Stimulated activated CD4-positive, alpha-beta T cell treated with anti-CD3 and anti-CD28 coated beads, Interleukin-4, amount 100 ng/mL, for 48 hours (primary cell): Measurements from ENCODE around the gene FAM53B.
A peak's percentile ranks its signal among the peaks of the same experiment; 100 is the strongest.

Experiments
- DNase-seq, 2 donors: peaks; one replicate each; pipeline ENCODE4 v3.0.0-alpha.2; 2020; ENCODE audit warnings: low read depth in 2 of 2

FAM53B gene

GRCh38 chr10:124709861-124710260 is 34.3 kb downstream of the FAM53B start:
- no peak for DNase-seq

GRCh38 chr10:124708922-124709520 is 35.2 kb downstream of the FAM53B start:
- DNase-seq: no peak

- no peak for DNase-seq
Measured at GRCh38 chr10:124708246-124708779, 35.9 kb downstream of the FAM53B start.

- no peak for DNase-seq
Measured at GRCh38 chr10:124707551-124707950, 36.6 kb downstream of the FAM53B start.

- no peak for DNase-seq
Measured at GRCh38 chr10:124707144-124707467, 37.1 kb downstream of the FAM53B start.

- DNase-seq: no peak
Measured at GRCh38 chr10:124706462-124707143, 37.6 kb downstream of the FAM53B start.

- DNase-seq: no peak
Measured at GRCh38 chr10:124705817-124706461, 38.2 kb downstream of the FAM53B start.

GRCh38 chr10:124705381-124705740 is 38.8 kb downstream of the FAM53B start:
- no peak for DNase-seq

- no peak for DNase-seq
Measured at GRCh38 chr10:124704428-124705380, 39.5 kb downstream of the FAM53B start.

GRCh38 chr10:124703778-124704427 is 40.3 kb downstream of the FAM53B start:
- DNase-seq: no peak

GRCh38 chr10:124703372-124703771 is 40.8 kb downstream of the FAM53B start:
- DNase-seq: no peak

GRCh38 chr10:124701881-124702656 is 42.1 kb downstream of the FAM53B start:
- peak in 1 of 2 donors; percentile 44 for DNase-seq

- DNase-seq: no peak
Measured at GRCh38 chr10:124701435-124701834, 42.7 kb downstream of the FAM53B start.

- DNase-seq: no peak
Measured at GRCh38 chr10:124701038-124701365, 43.2 kb downstream of the FAM53B start.

- no peak for DNase-seq
Measured at GRCh38 chr10:124700293-124701037, 43.7 kb downstream of the FAM53B start.

- DNase-seq: no peak
Measured at GRCh38 chr10:124699471-124700292, 44.5 kb downstream of the FAM53B start.

GRCh38 chr10:124698545-124699469 is 45.4 kb downstream of the FAM53B start:
- DNase-seq: no peak
